ENCODE measurements around the gene FAM222A.

The FAM222A gene

GRCh38 chr12:109701064-109701463, 12.6 kb upstream of the FAM222A start:
- Histone ChIP-seq H3K4me3 (ENCODE audit: low read depth, low read length) (no peak overlapping the region), H3K36me3 (ENCODE audit: control insufficient read depth in 2 of 2, insufficient read depth in 1 of 2, low read length in 2 of 2) (no peaks in the 10 kb centered on the region), H3K27ac (ENCODE audit: extremely low read depth, low read depth, low read length) (no peak overlapping the region), H3K4me1 (ENCODE audit: control insufficient read depth, insufficient read depth, low read length) (peaks cover under 1% of the 10 kb centered on the region; the same call in 1 of the 2 replicates), H3K9me3 (ENCODE audit: control insufficient read depth, insufficient read depth, low read depth, low read length) (no peaks in the 10 kb centered on the region)
- ChIA-PET CTCF (interaction anchor here (0.7 kb wide), 1 partner anchor 13 kb away, joined by 3 read pairs; no protein-coding TSS in a partner anchor), POLR2A (no interaction called here)
- TF ChIP-seq ZNF639 (tag by site-specific recombination; IDR thresholded peaks at IDR 0.05): no peak
- no peak for TF ChIP-seq ZNF132 (tag by site-specific recombination; IDR thresholded peaks at IDR 0.05; ENCODE audit: borderline replicate concordance)
- 0 out of 2 replicates have a peak, but pooled peaks have one; percentile 17 for TF ChIP-seq GLIS1 (tag by site-specific recombination; IDR thresholded peaks at IDR 0.05)

GRCh38 chr12:109702111-109702841, 11.3 kb upstream of the FAM222A start:
- no peaks in the 10 kb centered on the region for H3K9me3 ChIP-seq (ENCODE audit: control insufficient read depth, insufficient read depth, low read depth, low read length)
- no peak overlapping the region for H3K27ac ChIP-seq (ENCODE audit: extremely low read depth, low read depth, low read length)
- TF ChIP-seq ZIC2 (tag by site-specific recombination; IDR thresholded peaks at IDR 0.05): no peak
- TF ChIP-seq ZNF23 (tag by site-specific recombination; IDR thresholded peaks at IDR 0.05; ENCODE audit: borderline replicate concordance): peak; percentile 98
- TF ChIP-seq ZBTB17 (tag by site-specific recombination; IDR thresholded peaks at IDR 0.05): peak; percentile 91
- CTCF ChIA-PET: interaction anchor here (1.2 to 1.8 kb wide), 2 partner anchors 73 to 105 kb away, joined by 3 to 6 read pairs; no protein-coding TSS in a partner anchor
- POLR2A ChIA-PET: no interaction called here
- no peak overlapping the region for H3K4me3 ChIP-seq (ENCODE audit: low read depth, low read length)
- peaks cover 2% of the 10 kb centered on the region; the same call in 1 of the 2 replicates for H3K4me1 ChIP-seq (ENCODE audit: control insufficient read depth, insufficient read depth, low read length)
- H3K36me3 ChIP-seq (ENCODE audit: control insufficient read depth in 2 of 2, insufficient read depth in 1 of 2, low read length in 2 of 2): no peaks in the 10 kb centered on the region

GRCh38 chr12:109703684-109704083, 9.9 kb upstream of the FAM222A start:
- ChIA-PET CTCF (interaction anchor here (1.8 kb wide), 1 partner anchor 72 kb away, joined by 6 read pairs; no protein-coding TSS in a partner anchor), POLR2A (no interaction called here)
- TF ChIP-seq ZNF624 (tag by site-specific recombination; IDR thresholded peaks at IDR 0.05) (no peak), SP7 (tag by site-specific recombination; IDR thresholded peaks at IDR 0.05) (no peak), ZNF785 (tag by site-specific recombination; IDR thresholded peaks at IDR 0.05) (no peak), INSM2 (tag by site-specific recombination; IDR thresholded peaks at IDR 0.05) (no peak)
- H3K36me3 ChIP-seq (ENCODE audit: control insufficient read depth in 2 of 2, insufficient read depth in 1 of 2, low read length in 2 of 2): no peaks in the 10 kb centered on the region
- peaks cover 3% of the 10 kb centered on the region; the same call in 1 of the 2 replicates for H3K4me1 ChIP-seq (ENCODE audit: control insufficient read depth, insufficient read depth, low read length)
- no peaks in the 10 kb centered on the region for H3K9me3 ChIP-seq (ENCODE audit: control insufficient read depth, insufficient read depth, low read depth, low read length)
- no peak overlapping the region for H3K27ac ChIP-seq (ENCODE audit: extremely low read depth, low read depth, low read length)
- no peak overlapping the region for H3K4me3 ChIP-seq (ENCODE audit: low read depth, low read length)

- Histone ChIP-seq H3K4me1 (ENCODE audit: control insufficient read depth, insufficient read depth, low read length) (peaks cover 3% of the 10 kb centered on the region; the same call in 1 of the 2 replicates), H3K36me3 (ENCODE audit: control insufficient read depth in 2 of 2, insufficient read depth in 1 of 2, low read length in 2 of 2) (no peaks in the 10 kb centered on the region), H3K9me3 (ENCODE audit: control insufficient read depth, insufficient read depth, low read depth, low read length) (no peaks in the 10 kb centered on the region), H3K27ac (ENCODE audit: extremely low read depth, low read depth, low read length) (no peak overlapping the region), H3K4me3 (ENCODE audit: low read depth, low read length) (no peak overlapping the region)
- TF ChIP-seq ZBTB10 (tag by site-specific recombination; IDR thresholded peaks at IDR 0.05): 0 out of 2 replicates have a peak, but pooled peaks have one; percentile 37
- no peak for TF ChIP-seq ZNF548 (tag by site-specific recombination; IDR thresholded peaks at IDR 0.05)
- ChIA-PET CTCF (interaction anchor here (1.8 kb wide), 1 partner anchor 71 kb away, joined by 6 read pairs; no protein-coding TSS in a partner anchor), POLR2A (no interaction called here)
Measured at GRCh38 chr12:109704371-109705098, 9.1 kb upstream of the FAM222A start.

Data from HEK293 (cell line).